Colonic mucosa (tissue), 4 donors: ENCODE measurements around the gene JAG2. TPM values are rescaled to one million over a fixed set of nuclear protein-coding genes. Genes with fewer than 3 reads are reported as not detected.

Experiments
- DNase-seq: peaks from one replicate; pipeline ENCODE4 v3.0.0-alpha.2; 2020
- H3K27ac ChIP-seq: fragments of 200-600 bp; one replicate; pipeline ENCODE4 v1.8.0; 2021
- H3K27me3 ChIP-seq: fragments of 200-600 bp; one replicate; pipeline ENCODE4 v1.8.0; 2021
- H3K36me3 ChIP-seq: fragments of 200-600 bp; one replicate; pipeline ENCODE4 v1.8.0; 2021
- H3K4me1 ChIP-seq: fragments of 200-600 bp; one replicate; pipeline ENCODE4 v1.8.0; 2021; ENCODE audit warnings: mild to moderate bottlenecking
- H3K4me3 ChIP-seq: fragments of 200-600 bp; one replicate; pipeline ENCODE4 v1.8.0; 2021
- H3K9ac ChIP-seq, 2 donors: one replicate each; pipeline ENCODE4 v1.7.0; 2013; ENCODE audit warnings: control low read depth in 2 of 2, low read depth in 2 of 2, low read length in 2 of 2
- H3K9me3 ChIP-seq: fragments of 200-600 bp; one replicate; pipeline ENCODE4 v1.8.0; 2021
- intact Hi-C: fragments of 100-400 bp; cut with DNase I; formaldehyde crosslinking; loops from one replicate; pipeline ENCODE4 v1.14.1; 2022
- total RNA-seq, 2 donors: library from RNA; stranded (reverse); fragmentation: NEBNext Ultra II Directional in 1 of 2; extraction: Animal tissue kit (Norgen Biotek cat#: 25700) in 1 of 2; gene quantifications; one replicate each; pipeline ENCODE4 v1.2.1, GENCODE V29; 2021
- TF ChIP-seq, protein P1 (sequence below): fragments of 200-600 bp; IDR thresholded peaks from one replicate; pipeline ENCODE4 v1.8.0; 2022; ENCODE audit warnings: antibody characterized with exemption, mild to moderate bottlenecking
- donor health status: healthy.
- donor health status: DM: no; HTN: no; CAD: no.
- donor health status: DM: no; HTN: no; CAD: no.

JAG2 gene
- 10 to 100 TPM in 1 of 2 donors, 1 to 10 TPM in 1; 8.2 to 11.0 TPM for total RNA-seq

DNA sequence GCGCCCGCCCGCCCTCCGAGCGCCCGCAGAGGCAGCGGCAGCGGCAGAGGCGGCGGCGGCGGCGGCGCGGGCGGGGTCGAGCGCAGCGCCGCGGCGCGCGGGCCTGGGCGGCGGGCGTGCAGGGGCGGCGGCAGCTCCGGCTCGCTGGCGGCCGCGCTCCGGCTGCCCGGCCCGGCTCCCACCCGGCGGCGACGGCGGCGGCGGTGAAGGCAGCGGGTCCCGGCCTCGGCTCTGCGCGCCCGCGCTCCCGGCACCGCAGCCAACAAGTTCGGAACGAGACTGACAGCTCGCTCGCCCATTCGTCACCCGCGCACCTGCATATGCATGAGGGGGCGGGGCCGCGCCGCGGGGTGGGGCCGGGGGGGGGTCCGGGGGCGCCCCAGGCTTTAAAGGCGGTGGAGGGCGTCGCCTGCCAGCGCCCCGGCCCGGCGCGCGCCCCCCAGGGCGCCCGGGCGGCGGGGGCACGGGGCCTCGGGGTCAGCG, at the start of gene JAG2:
Gene JAG2 (minus strand): TSS at position 281 of the 483 bp plus-strand sequence. CDS start 356 bp downstream, outside the sequence.
- TF ChIP-seq, protein P1, sequence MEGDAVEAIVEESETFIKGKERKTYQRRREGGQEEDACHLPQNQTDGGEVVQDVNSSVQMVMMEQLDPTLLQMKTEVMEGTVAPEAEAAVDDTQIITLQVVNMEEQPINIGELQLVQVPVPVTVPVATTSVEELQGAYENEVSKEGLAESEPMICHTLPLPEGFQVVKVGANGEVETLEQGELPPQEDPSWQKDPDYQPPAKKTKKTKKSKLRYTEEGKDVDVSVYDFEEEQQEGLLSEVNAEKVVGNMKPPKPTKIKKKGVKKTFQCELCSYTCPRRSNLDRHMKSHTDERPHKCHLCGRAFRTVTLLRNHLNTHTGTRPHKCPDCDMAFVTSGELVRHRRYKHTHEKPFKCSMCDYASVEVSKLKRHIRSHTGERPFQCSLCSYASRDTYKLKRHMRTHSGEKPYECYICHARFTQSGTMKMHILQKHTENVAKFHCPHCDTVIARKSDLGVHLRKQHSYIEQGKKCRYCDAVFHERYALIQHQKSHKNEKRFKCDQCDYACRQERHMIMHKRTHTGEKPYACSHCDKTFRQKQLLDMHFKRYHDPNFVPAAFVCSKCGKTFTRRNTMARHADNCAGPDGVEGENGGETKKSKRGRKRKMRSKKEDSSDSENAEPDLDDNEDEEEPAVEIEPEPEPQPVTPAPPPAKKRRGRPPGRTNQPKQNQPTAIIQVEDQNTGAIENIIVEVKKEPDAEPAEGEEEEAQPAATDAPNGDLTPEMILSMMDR = no peak
- Histone ChIP-seq H3K4me3 (peak within 1 kb of the TSS; percentile 31), H3K36me3 (no peaks in the 10 kb centered on the region), H3K9me3 (no peaks in the 10 kb centered on the region), H3K27ac (no peak within 1 kb of the TSS), H3K9ac (no peak within 1 kb of the TSS), H3K27me3 (peaks cover 12% of the 10 kb centered on the region), H3K4me1 (peaks cover 8% of the 10 kb centered on the region)
- DNase-seq = peak; percentile 53
- intact Hi-C loops = no loop called here

DNA sequence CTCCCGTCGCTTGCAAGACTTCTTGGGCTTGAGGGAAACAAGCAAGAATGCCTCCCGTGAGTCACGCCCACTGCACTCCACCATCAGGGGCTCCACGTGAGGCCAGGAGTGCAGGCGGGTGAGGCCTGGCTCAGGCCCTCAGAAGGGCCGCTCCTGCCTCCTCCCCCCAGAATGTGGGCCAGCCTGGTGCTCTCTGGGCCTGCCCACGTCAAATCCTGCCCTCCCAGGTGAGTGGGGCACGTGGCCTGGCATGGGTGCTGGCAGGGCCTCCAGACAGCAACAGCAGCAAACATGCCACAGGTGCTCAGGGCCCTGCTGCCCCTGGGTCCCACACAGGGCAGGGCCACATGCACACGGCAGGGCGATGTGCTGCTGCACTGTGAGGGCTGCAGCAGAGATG, 49.2 kb upstream of the JAG2 start:
- no peak for DNase-seq
- intact Hi-C loops = no loop called here
- no peak overlapping the region for H3K4me3 ChIP-seq

DNA sequence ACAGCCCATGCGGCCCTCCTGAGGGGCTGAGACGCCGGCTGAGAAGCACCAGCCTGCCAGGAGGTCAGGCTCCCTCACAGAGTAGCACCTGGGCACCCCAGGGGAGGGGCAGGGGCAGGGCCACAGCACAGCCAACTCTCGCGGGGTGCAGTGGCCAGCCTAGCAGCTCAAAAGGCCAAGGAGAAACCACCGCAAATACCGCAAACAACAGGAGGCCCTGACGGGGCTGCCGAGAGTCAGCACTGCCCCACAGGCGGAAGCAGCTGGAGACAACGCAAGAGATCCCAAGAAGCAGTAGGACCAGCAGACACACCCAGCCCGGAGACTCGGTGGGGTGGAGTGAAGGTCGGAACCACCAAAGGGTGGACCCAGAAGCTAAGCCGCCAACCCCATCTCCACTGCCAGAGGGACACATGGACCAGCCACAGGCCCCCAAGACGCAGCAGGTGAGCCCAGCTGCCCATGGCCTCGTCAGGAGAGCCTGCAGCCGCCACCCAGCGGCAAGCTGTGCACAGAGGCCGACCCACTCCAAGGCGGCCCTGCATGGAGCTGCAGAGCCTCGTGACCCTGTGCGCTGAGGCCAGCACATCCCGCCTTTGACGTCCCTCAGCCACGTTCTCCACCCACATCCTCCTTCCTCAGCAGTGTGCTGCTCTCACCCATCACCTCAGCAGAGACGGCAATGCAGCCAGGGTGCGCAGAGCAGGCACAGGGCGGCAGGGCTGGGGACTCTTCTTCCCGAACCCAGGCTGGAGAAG, 48.1 kb upstream of the JAG2 start:
- Histone ChIP-seq H3K4me3 (no peak overlapping the region), H3K36me3 (peaks cover 4% of the 10 kb centered on the region), H3K9ac (no peak overlapping the region), H3K27me3 (no peaks in the 10 kb centered on the region), H3K27ac (no peak overlapping the region), H3K4me1 (no peaks in the 10 kb centered on the region), H3K9me3 (no peaks in the 10 kb centered on the region)
- intact Hi-C loops = no loop called here
- TF ChIP-seq, protein P1 = no peak
- no peak for DNase-seq

More for the DNA sequence above, 49.2 kb upstream of the JAG2 start:
- Histone ChIP-seq H3K9me3 (no peaks in the 10 kb centered on the region), H3K4me1 (no peaks in the 10 kb centered on the region), H3K9ac (no peak overlapping the region), H3K27me3 (no peaks in the 10 kb centered on the region), H3K36me3 (peaks cover 4% of the 10 kb centered on the region), H3K27ac (no peak overlapping the region)
- TF ChIP-seq, protein P1 = no peak

DNA sequence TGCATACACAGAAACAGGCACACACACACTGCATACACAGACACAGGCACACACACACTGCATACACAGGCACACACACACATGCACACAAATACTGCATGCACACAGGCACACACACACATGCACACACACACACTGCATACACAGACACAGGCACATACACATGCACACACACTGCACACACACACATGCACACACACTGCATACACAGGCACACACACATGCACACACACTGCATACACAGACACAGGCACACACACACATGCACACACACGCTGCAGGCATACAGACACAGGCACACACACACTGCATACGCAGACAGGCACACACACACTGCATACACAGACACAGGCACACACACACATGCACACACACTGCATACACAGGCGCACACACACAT, 47.0 kb upstream of the JAG2 start:
- Histone ChIP-seq H3K4me3 (no peak overlapping the region), H3K9me3 (no peaks in the 10 kb centered on the region), H3K36me3 (peaks cover 4% of the 10 kb centered on the region), H3K9ac (peak overlapping the region in 1 of 2 donors; percentile 3), H3K27ac (no peak overlapping the region), H3K27me3 (no peaks in the 10 kb centered on the region), H3K4me1 (no peaks in the 10 kb centered on the region)
- no peak for DNase-seq
- intact Hi-C loops = no loop called here
- TF ChIP-seq, protein P1 = no peak

DNA sequence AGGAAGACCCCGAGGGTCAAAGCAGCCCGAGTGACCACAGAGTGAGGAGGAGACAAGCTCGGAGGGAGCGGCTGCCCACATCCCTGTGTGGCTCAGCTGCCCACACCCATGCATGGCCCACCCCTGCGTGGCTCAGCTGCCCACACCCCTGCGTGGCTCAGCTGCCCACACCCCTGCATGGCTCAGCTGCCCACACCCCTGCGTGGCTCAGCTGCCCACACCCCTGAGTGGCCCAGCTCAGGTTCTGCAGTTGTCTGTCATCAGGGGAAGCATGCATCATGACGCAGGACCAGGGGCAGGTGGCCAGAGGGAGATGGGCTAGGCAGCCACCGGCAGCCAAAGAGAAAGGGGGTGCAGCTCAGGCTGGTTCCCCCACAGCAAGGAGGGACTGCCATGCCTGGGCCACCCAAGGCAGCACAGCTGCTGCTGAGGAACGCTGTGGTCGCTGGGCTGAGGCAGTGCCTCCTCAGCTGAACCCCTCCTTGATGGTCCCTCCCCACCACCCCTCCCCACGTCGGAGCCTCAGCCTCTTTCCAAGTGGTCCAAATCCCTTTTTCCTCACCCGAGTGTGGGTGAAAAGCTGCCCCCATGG, 45.8 kb upstream of the JAG2 start:
- intact Hi-C loops = no loop called here
- DNase-seq = no peak
- Histone ChIP-seq H3K36me3 (no peaks in the 10 kb centered on the region), H3K9me3 (no peaks in the 10 kb centered on the region), H3K9ac (no peak overlapping the region), H3K4me1 (no peaks in the 10 kb centered on the region), H3K27me3 (no peaks in the 10 kb centered on the region), H3K4me3 (no peak overlapping the region), H3K27ac (no peak overlapping the region)
- TF ChIP-seq, protein P1 = no peak
